Measurements from ENCODE around the gene TRIO. TPM values are rescaled to one million over a fixed set of nuclear protein-coding genes. Genes with fewer than 3 reads are reported as not detected.

The TRIO gene
- total RNA-seq, 2 donors from 2014 or later = 62.0 to 137 TPM

DNA sequence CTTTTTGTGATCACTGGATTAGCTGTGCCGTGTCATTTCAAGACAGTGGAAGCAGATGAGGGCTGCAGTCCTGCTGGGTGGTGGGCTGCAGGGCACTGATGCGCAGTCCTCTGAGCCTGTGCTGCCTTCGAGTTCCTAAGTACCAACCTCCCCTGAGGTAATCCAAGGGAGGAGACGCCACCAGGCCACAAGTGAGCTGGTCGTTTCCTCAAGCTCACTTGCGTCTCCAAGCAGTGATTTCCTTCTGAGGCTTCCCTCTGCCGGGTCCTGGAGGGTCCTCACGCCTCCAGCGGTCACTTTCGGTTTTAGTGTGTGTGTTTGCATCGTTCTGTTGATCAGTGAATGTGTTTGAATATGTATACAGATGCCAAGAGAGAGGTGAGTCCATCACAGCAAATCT lies 115.7 kb downstream of the TRIO start:
- TF ChIP-seq, protein P1, sequence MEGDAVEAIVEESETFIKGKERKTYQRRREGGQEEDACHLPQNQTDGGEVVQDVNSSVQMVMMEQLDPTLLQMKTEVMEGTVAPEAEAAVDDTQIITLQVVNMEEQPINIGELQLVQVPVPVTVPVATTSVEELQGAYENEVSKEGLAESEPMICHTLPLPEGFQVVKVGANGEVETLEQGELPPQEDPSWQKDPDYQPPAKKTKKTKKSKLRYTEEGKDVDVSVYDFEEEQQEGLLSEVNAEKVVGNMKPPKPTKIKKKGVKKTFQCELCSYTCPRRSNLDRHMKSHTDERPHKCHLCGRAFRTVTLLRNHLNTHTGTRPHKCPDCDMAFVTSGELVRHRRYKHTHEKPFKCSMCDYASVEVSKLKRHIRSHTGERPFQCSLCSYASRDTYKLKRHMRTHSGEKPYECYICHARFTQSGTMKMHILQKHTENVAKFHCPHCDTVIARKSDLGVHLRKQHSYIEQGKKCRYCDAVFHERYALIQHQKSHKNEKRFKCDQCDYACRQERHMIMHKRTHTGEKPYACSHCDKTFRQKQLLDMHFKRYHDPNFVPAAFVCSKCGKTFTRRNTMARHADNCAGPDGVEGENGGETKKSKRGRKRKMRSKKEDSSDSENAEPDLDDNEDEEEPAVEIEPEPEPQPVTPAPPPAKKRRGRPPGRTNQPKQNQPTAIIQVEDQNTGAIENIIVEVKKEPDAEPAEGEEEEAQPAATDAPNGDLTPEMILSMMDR (IDR thresholded peaks at IDR 0.05) = no peak
- no peak for TF ChIP-seq POLR2A (IDR thresholded peaks at IDR 0.05)
- 67 to 85% methylated on average over 11 of the region's 11 CpGs for WGBS, 2 donors
- no peaks in the 10 kb centered on the region for H3K27me3 ChIP-seq
- H3K4me1 ChIP-seq = no peaks in the 10 kb centered on the region
- intact Hi-C loops (cut with DNase I) = loop anchor here (10.0 kb wide), 1 partner anchor 124 kb away; no protein-coding TSS in a partner anchor
- no peak for DNase-seq
- no peak overlapping the region for H3K4me3 ChIP-seq
- H3K36me3 ChIP-seq (replicated peaks in 1 of 2; ENCODE audit: insufficient read depth in 1 of 2, low read depth in 2 of 2) = no peaks in the 10 kb centered on the region
- H3K9me3 ChIP-seq = no peaks in the 10 kb centered on the region
- H3K27ac ChIP-seq = no peak overlapping the region
- ATAC-seq = no peak

DNA sequence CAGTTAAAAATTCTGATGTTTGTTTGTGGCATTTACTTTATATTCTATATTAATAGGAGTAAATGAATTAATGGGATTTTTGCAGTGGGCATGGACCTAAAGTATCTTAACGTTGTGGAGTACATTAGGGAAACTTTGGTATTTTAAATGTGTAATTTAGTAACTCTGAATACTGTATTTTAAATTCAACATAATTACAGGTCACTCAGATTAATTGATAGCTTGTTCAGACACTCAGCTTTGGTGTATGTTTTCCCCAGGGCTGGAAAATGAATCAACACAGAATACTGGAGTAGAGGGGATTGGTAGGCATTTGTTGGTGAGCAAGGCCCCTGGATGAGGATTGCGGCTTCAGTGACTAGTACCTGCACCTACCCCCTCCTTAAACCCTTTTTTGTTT lies 117.5 kb downstream of the TRIO start:
- ATAC-seq (no peak), DNase-seq (no peak)
- Histone ChIP-seq H3K4me1 (no peaks in the 10 kb centered on the region), H3K27me3 (no peaks in the 10 kb centered on the region), H3K27ac (no peak overlapping the region), H3K4me3 (no peak overlapping the region), H3K36me3 (replicated peaks in 1 of 2; ENCODE audit: insufficient read depth in 1 of 2, low read depth in 2 of 2) (no peaks in the 10 kb centered on the region), H3K9me3 (no peaks in the 10 kb centered on the region)
- WGBS, 2 donors = 29 to 31% methylated on average over 2 of the region's 2 CpGs
- TF ChIP-seq POLR2A (IDR thresholded peaks at IDR 0.05) = no peak
- TF ChIP-seq, protein P1 (IDR thresholded peaks at IDR 0.05) = no peak
- intact Hi-C loops (cut with DNase I) = no loop called here

GRCh38 chr5:14261235-14261634 lies 118.1 kb downstream of the TRIO start:
- 83 to 91% methylated on average over 4 to 5 of the region's 5 CpGs for WGBS, 2 donors
- Histone ChIP-seq H3K36me3 (replicated peaks in 1 of 2; ENCODE audit: insufficient read depth in 1 of 2, low read depth in 2 of 2) (no peaks in the 10 kb centered on the region), H3K4me1 (no peaks in the 10 kb centered on the region), H3K27me3 (no peaks in the 10 kb centered on the region), H3K4me3 (no peak overlapping the region), H3K27ac (no peak overlapping the region), H3K9me3 (no peaks in the 10 kb centered on the region)
- DNase-seq (no peak), ATAC-seq (no peak)
- intact Hi-C loops (cut with DNase I) = no loop called here
- TF ChIP-seq POLR2A (IDR thresholded peaks at IDR 0.05) = no peak
- TF ChIP-seq, protein P1 (IDR thresholded peaks at IDR 0.05) = no peak

DNA sequence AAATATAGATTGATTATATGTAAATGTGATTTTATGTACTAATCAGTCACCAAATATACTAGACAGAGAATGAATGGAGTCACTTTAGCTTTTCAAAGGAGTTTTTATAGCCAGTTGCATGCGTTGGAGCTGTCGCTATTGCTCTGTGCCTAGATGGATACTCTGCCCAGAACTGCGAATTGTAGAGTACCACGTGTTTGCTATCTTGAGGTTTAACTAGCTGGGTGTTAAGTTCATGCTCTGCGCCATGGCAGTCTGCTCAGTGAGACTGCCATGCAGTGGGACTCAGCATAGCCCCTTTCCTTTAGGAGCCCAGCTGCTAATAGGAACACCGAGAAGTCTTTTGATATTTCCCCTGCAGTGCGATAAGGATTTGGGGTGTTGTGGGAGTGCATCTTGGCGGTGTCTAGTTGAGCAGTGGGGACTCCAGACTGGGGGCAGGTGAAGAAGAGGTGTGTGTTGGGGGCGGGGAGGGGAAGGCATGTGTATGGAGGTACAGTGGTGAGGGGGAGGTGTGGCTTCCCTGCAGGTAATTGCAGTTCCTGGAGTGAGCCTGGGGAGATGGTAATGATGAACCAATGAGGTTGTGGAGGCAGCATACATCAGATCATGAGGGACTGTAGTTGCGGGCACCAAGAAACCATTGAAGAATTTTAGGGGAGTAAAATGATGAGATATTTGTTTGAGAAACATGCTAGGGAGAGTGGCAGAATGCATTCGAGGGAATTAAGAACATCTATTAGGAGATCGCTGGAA lies 118.9 kb downstream of the TRIO start:
- Histone ChIP-seq H3K27ac (no peak overlapping the region), H3K36me3 (replicated peaks in 1 of 2; ENCODE audit: insufficient read depth in 1 of 2, low read depth in 2 of 2) (no peaks in the 10 kb centered on the region), H3K4me1 (no peaks in the 10 kb centered on the region), H3K9me3 (no peaks in the 10 kb centered on the region), H3K4me3 (no peak overlapping the region), H3K27me3 (no peaks in the 10 kb centered on the region)
- intact Hi-C loops (cut with DNase I) = no loop called here
- ATAC-seq (no peak), DNase-seq (no peak)
- WGBS, 2 donors = 86 to 92% methylated on average over 12 of the region's 12 CpGs
- TF ChIP-seq, protein P1 (IDR thresholded peaks at IDR 0.05) = no peak
- TF ChIP-seq POLR2A (IDR thresholded peaks at IDR 0.05) = no peak

DNA sequence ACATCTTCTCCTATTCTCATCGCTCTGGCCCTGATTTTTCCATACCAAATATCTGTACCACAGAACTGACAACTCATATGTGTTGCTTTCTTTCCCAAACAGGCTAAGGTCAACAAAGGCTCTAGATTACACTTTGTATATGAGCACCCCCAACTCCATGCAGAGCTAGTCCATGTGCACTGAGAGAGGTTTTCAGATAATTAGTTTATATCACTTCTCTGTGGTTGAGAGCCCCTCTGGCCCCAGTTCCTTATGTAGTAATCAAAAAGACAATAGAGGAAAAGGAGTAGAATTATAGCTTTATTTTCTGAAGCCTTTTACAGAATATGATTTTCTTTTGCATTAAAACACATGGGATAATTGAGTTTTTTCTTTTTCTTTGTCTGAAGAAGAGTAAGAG lies 120.0 kb downstream of the TRIO start:
- DNase-seq = no peak
- TF ChIP-seq, protein P1 (IDR thresholded peaks at IDR 0.05) = no peak
- TF ChIP-seq POLR2A (IDR thresholded peaks at IDR 0.05) = no peak
- no peak overlapping the region for H3K27ac ChIP-seq
- H3K36me3 ChIP-seq (replicated peaks in 1 of 2; ENCODE audit: insufficient read depth in 1 of 2, low read depth in 2 of 2) = no peaks in the 10 kb centered on the region
- H3K9me3 ChIP-seq = no peaks in the 10 kb centered on the region
- intact Hi-C loops (cut with DNase I) = no loop called here
- H3K4me3 ChIP-seq = no peak overlapping the region
- no peaks in the 10 kb centered on the region for H3K27me3 ChIP-seq
- H3K4me1 ChIP-seq = no peaks in the 10 kb centered on the region
- no peak for ATAC-seq
- 92 to 100% methylated on average over 1 of the region's 1 CpG for WGBS, 2 donors
